GM18502 (cell line): Measurements from ENCODE around the gene PRKCQ.
A peak's percentile ranks its signal among the peaks of the same experiment; 100 is the strongest.

ENCODE experiments used
- ATAC-seq: cut with Tn5 transposase; IDR thresholded peaks from one replicate; pipeline ENCODE4 v1.9.1; 2021; ENCODE audit warnings: mild to moderate bottlenecking; ENCODE audit not compliant: unreplicated experiment, poor library complexity

PRKCQ gene

DNA sequence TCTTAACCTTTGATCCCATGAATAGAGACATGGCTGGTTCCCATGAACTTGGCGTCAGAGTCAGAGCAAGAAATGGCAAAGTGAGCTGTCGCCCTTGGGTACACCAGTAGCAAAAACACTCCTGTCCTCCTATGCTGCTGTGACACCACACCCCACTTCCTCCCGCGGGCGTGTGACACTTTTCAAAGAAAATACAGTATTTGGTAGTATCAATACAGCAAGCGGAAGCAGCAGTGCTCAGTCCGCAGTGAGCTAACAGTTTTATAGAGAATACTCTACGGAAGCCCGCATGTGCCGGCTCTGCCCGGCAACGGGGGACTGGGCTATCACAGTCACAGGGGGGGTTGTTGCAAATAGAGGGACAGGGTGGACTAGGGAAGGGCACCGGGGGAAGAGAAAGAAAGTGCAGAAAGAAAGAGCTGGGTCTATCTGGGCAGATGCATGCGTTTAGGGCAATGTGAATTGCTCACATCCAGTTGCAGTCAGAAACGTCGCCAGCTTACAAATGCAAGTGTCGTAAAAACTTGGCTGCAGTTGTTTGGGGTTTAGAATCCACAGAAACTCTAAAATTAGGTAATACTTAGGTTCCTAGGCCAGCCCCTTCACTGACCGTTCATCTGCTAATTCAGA, 49.8 kb downstream of the PRKCQ start:
- no peak for ATAC-seq

DNA sequence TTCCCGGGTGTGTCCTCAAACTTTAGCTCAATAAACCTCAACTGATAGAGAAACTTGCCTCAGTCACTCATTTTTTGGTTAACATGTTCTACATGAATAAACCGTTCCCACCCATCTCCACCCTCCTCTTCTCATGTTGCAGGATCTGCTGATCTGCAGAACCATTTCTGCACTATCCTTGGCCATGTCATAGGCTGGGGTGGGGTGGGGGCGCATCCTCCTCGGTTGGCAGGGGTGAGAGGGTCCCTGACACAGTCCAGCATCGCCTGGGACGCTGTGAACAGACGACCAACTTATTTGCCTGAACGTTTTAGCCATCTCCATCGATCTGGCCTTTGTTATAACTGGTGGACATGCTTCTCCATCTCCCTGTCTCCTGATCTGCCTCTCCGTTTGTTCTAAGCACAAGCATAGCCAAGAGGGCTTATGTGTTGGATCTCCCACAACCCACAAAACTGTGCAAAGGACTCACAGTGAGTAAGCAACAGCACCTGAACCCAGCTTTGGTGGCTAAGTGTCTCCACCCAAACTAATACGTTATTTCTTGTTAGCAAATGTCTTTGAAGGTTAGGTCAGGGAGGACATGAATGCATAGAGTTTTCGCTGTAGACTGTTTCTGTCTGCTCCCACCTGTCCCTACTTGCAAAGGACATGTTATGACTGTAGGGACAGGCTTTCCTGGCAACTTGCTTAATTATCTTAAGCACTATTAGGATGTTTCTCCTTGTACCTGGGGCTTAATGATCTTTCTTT, 51.7 kb downstream of the PRKCQ start:
- ATAC-seq, result no peak

- ATAC-seq, result no peak
These were observed 54.4 kb downstream of the PRKCQ start for GRCh38 chr10:6525599-6526165.

GRCh38 chr10:6522230-6522629, 57.8 kb downstream of the PRKCQ start:
- ATAC-seq, result no peak

DNA sequence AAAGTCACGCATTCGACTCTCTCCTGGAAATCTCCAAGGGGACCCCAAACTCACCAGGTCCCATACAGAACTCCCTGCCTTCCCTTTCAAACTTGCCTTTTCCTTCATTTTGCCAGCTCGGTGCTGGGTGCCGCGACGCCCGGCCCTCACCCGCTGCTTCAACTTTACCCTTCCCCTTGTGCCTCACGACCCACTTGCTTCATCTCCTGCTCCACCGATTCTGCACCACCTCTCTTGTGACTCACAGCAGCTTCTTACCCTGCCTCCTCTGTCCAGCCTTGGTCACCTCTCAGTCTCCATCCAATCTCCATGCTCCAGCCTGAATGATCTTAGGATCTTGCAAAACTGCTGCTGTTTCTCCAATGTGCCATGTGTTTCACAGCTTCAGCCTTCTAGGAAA, 59.9 kb downstream of the PRKCQ start:
- ATAC-seq, result no peak

DNA sequence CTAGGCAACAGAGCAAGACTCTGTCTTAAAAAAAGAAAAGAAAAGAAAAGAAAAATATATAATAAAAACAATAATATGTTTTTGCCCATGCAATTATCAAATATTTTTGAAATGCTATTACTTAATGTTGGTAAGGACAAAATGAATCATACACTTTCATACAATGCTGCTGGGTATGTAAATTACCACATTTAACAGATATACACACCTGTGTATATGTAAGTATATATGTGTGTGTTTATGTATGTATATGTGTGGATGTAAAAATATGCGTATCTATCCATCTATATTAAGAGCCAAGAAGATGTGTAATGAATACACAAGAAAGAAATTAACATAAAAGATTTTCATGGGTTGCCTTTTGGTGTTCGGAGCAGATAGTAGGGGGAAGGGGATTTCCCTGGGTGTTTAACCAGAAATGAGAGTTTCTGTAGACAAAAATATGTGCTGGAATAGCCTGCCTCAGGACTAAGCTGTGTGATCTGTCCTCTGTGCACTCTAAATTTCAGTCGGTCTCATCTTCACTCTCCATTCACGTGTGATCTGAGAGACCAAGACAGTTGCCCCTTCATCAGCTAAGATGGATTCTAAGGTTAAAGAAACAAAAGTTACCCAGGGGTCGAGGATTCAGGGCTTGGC, 61.2 kb downstream of the PRKCQ start:
- no peak for ATAC-seq

DNA sequence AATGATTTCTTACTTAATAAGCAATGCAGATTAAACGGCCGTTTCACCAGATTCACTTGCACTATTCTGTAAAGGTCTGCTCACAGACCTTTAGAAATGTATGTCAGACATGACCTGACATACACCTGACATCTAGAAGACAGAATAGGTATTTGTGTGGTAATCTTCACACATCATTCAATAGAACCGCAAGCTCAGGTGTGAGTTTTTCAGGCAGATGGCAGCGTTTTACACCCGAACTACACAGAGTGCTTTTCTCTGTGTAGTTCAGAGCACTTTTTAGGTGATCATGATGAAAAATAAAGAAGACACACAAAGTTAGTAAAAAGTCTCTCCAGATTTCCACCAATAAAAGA, 63.2 kb downstream of the PRKCQ start:
- no peak for ATAC-seq

DNA sequence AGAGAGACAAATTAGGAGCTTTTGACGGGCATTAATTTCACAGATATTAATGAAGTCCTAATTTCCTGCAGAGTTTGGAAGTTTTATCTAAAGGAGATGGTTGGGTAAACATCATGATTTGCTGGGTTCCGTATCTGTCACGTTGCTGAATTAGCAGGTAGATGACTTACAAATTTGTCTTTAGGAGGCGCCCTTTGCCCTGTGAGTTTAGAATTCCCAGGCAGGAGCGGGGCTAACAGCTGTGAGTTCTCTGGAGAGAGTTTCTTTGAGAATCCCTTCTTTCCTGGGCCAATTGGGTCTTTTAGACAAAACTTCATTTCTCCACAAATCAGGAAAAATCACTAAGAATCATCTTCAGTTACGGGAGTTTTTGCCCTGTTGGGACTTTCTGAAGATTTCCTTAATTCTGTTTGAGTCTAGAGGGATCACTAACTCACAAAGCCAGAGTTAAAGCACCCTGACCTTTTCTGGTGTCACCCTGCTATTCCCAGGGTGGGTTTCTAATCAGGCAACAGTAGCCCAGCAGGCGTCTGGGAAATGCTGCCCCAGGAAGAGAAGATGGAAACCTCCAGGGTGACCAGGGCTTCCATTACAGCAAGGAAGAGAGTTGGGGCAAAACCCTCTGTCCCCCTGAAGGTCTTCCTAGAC, 63.7 kb downstream of the PRKCQ start:
- no peak for ATAC-seq

DNA sequence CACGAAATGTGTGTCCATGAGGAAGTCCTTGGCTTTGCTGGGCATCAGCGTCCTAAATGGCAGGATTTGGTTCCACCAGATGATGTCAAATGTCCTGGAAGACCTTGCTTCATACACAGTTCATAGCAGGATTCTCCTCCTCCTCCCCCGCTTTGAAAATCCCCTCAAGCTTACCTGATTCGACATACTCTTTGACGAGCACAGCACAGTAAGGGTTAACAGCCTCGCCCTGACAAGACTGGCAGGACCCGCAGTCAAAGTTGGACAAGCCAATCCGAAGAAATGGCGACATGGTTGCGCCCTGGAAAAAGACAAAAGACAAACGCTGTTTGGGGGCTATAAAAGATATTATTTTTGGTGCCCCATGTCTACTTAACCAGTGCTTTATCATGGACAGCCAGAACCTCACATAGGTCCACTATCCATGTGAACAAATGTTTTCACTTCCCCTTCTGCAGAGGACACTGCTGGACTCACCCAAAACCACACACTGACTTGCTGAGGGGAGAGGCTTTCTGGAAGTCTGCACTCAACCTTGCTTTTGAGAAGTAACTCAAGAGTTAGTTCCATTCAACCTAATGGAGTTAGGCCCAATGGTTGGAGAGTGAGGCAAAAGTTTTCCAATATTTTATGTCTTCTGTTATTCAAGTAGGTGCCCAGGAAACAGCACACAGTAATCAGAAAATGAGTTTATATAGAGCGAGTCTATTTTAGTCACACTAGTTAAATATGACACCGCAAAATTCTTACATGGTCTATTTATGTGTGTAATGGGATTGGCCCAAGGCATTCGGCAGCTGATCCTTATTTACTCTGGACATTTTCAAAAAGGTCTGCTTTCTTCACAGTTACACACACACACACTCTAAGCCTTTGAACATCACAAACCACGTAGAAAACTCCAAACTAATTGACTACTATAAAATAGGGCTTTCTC, 65.0 kb downstream of the PRKCQ start:
- ATAC-seq, result no peak

DNA sequence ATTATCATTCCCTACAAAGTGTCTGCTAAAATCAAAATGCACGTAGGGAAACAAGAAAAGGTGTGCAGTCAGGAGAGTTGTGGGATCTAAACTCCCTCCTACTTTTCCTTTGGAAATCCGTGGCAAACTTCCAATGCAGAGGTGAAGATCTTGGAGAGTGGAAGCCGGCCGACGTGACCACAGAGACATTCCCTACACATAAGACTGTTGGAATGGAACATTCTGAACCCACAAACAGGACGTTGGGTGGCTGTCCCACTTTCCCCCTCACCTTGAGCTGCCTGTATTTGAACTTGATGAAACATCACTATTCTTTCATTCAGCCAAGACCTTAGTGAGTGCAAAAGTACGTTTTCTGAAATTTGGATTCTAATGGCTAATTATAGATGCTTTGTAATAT, 65.9 kb downstream of the PRKCQ start:
- ATAC-seq, result no peak

DNA sequence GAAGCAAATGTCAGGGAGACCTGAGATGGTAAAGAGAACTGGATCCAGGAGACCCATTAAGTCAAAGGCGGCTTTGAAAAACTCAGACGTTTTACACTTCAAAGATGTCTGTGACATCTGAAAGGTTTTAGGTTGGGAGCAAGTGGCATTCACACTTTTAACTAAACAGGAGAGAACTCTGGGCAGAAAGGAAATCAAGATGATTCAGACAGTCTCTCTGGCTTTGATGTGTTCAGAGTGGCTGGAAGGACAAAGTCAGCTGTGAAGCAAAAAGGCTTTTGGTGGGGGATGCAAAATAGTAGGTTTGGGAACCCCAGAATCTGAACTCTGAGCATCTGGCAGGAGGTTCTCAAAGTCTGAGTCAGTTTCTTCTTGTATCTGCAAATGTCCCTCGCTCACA, 66.6 kb downstream of the PRKCQ start:
- no peak for ATAC-seq

- no peak for ATAC-seq
These were observed 67.9 kb downstream of the PRKCQ start for GRCh38 chr10:6512182-6512581.

- no peak for ATAC-seq
These were observed 68.7 kb downstream of the PRKCQ start for GRCh38 chr10:6511347-6511746.

DNA sequence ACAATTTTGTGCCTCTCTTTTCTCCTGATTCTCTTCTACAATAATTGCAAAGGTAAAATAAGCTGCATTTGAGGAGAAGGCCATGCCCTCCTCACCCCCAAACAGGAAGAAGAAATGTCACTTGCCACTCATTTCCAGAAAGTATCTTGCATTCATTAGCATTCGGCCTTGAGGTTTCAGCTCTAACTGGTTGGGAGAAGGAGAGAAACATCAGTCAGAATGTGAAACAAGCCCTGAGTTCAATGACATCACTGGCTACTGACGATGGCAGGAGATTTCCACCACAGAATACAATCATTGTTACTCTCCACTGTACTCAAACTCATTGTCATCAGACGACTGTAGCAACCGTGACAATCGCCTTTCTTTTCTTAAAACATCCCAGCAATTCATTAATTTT, 72.8 kb downstream of the PRKCQ start:
- ATAC-seq, result peak; percentile 94

GRCh38 chr10:6505300-6505699, 74.8 kb downstream of the PRKCQ start:
- ATAC-seq, result no peak

GRCh38 chr10:6504296-6504695, 75.8 kb downstream of the PRKCQ start:
- no peak for ATAC-seq

GRCh38 chr10:6503171-6503570, 76.9 kb downstream of the PRKCQ start:
- no peak for ATAC-seq

DNA sequence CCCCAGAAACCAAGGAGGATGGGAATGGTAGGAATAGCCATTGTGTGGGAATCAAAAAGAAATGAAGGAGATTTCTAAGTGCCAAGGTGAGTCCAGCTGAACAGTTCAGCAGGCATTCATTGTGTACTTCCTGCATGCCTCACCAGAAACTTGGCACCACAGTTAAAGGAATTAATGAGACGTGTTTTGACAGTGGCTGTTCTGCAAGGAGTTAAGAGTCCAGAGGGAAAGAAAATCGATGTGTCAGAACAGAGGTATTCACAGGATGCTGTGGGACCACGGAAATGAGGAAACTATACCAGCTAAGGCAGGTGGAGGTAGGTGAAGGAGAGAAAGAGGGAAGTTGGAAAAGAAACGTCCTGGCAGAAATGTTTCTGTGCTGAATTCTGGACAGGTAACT, 78.1 kb downstream of the PRKCQ start:
- ATAC-seq, result no peak

DNA sequence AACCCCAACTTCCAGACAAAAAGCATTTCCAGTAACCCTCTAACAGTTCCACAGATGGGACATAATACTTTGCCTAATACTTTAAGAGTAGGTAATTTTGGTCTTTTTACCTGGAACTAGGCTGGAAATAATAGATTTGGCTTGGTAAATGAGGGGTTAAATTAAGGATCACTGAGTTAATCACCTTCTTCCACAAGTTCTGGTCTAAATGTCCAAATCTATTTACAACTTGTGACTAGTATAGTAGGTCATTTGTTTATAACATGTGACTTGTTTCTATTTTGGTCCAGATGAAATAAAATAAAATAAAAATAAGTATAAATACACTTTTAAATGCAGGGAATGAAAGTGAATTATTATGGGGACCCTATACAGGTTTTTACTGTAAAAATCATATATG, 80.1 kb downstream of the PRKCQ start:
- no peak for ATAC-seq

DNA sequence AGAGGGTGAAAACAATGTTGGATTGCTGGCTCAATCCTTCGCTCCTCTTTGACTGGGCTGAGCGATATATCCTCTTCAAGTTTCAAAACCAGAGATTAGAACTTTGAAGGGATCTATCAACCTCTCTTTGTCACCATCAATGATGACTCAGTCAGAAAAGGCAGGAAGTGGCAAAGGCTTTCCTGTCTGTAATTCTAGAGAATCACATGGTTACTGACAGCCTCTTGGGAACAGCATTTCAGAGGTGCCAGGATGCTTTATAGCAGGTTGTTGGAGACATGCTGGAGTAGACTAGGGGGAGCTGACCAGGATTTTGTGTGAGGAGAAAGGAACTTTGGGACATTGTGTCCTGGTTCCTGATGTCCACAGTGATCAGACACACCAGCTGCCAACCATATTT, 81.3 kb downstream of the PRKCQ start:
- ATAC-seq, result no peak
